ENCODE results near the gene CLINT1.

Gene CLINT1

DNA sequence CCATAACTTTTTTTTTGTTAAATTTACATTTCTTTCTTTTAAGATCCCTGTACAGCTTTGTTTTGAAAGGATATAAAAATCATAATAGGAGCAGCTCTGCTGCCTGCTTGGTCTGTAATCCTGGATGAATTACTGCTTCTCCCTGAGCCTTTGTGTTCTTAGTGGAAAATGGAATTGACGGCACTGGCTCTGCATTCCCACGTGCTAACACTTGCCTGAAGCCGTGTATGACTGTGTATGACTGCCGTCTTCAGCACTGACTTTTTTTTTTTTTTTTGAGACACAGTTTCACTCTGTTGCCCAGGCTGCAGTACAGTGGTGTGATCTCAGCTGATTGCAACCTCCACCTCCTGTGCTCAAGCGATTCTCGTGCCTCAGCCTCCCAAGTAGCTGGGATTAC, 123.0 kb downstream of the CLINT1 start:
- no peak for DNase-seq (ENCODE audit: low read depth)
- H3K4me3 ChIP-seq (ENCODE audit: low read length): no peak overlapping the region
- TF ChIP-seq, protein P1, sequence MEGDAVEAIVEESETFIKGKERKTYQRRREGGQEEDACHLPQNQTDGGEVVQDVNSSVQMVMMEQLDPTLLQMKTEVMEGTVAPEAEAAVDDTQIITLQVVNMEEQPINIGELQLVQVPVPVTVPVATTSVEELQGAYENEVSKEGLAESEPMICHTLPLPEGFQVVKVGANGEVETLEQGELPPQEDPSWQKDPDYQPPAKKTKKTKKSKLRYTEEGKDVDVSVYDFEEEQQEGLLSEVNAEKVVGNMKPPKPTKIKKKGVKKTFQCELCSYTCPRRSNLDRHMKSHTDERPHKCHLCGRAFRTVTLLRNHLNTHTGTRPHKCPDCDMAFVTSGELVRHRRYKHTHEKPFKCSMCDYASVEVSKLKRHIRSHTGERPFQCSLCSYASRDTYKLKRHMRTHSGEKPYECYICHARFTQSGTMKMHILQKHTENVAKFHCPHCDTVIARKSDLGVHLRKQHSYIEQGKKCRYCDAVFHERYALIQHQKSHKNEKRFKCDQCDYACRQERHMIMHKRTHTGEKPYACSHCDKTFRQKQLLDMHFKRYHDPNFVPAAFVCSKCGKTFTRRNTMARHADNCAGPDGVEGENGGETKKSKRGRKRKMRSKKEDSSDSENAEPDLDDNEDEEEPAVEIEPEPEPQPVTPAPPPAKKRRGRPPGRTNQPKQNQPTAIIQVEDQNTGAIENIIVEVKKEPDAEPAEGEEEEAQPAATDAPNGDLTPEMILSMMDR (conservative IDR thresholded peaks at IDR 0.05; ENCODE audit: low read length): no peak
